ENCODE results near the gene TBXT.

DNA sequence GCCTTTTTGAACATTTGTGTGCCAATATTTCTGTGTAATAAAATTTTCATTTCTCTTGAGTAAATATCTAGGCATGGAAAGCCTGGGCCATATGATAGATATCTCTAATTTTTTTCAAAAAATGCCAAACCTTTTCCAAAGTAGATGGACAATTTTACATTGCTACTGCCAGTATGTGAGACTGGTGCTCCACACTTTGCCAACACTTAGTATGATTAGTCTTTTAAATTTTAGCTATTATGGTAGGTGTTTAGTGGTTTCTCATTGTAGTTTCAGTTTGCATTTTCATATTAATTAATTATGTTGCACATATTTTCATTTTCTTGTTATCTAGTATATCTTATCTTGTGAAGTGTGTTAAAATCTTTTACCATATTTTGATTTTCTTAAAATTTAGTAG is 52.0 kb downstream of the TBXT start:
- TF ChIP-seq RNF2 (IDR thresholded peaks at IDR 0.05) (no peak), MBD1 (CRISPR knock-in tag; IDR thresholded peaks at IDR 0.05) (no peak), MAFF (IDR thresholded peaks at IDR 0.05; ENCODE audit: low read length) (no peak), PHB2 (IDR thresholded peaks at IDR 0.05; ENCODE audit: low read depth) (no peak), HDAC2 (IDR thresholded peaks at IDR 0.05) (no peak)

Data from K562 (cell line).